GM21367 (cell line): Measurements from ENCODE around the gene DGKD.

Source experiments
- ATAC-seq: cut with Tn5 transposase; IDR thresholded peaks from one replicate; pipeline ENCODE4 v1.9.1; 2021; ENCODE audit not compliant: unreplicated experiment

The DGKD gene

GRCh38 chr2:233473878-233474277 lies 119.6 kb downstream of the DGKD start:
- no peak for ATAC-seq

GRCh38 chr2:233474308-233475160 lies 120.2 kb downstream of the DGKD start:
- ATAC-seq, result no peak

GRCh38 chr2:233476063-233476410 lies 121.7 kb downstream of the DGKD start:
- ATAC-seq, result no peak

- ATAC-seq, result no peak
Observed at GRCh38 chr2:233476651-233477547, 122.6 kb downstream of the DGKD start.

GRCh38 chr2:233477548-233478433 lies 123.5 kb downstream of the DGKD start:
- ATAC-seq, result no peak

- no peak for ATAC-seq
Observed at GRCh38 chr2:233479616-233480489, 125.6 kb downstream of the DGKD start.

GRCh38 chr2:233480490-233481202 lies 126.4 kb downstream of the DGKD start:
- ATAC-seq, result no peak

GRCh38 chr2:233481368-233482142 lies 127.3 kb downstream of the DGKD start:
- ATAC-seq, result no peak

- no peak for ATAC-seq
Observed at GRCh38 chr2:233482616-233483015, 128.3 kb downstream of the DGKD start.

- no peak for ATAC-seq
Observed at GRCh38 chr2:233485726-233486125, 131.4 kb downstream of the DGKD start.

GRCh38 chr2:233486357-233486756 lies 132.1 kb downstream of the DGKD start:
- ATAC-seq, result no peak

- no peak for ATAC-seq
Observed at GRCh38 chr2:233486778-233487552, 132.7 kb downstream of the DGKD start.

- no peak for ATAC-seq
Observed at GRCh38 chr2:233487748-233488345, 133.6 kb downstream of the DGKD start.

- ATAC-seq, result no peak
Observed at GRCh38 chr2:233489143-233489542, 134.8 kb downstream of the DGKD start.

GRCh38 chr2:233489666-233490065 lies 135.4 kb downstream of the DGKD start:
- no peak for ATAC-seq

GRCh38 chr2:233490831-233491230 lies 136.5 kb downstream of the DGKD start:
- ATAC-seq, result no peak

GRCh38 chr2:233491326-233491725 lies 137.0 kb downstream of the DGKD start:
- no peak for ATAC-seq
